HG03045 (cell line): ENCODE results near the gene DHTKD1.
"Not testable (repeated sequence)": the region's sequence is repeated elsewhere in the genome, so short reads cannot be mapped to it uniquely, and the experiment has no call there.

Experiments
- ATAC-seq: cut with Tn5 transposase; IDR thresholded peaks from one replicate; pipeline ENCODE4 v1.9.1; 2021; ENCODE audit warnings: mild to moderate bottlenecking, moderate library complexity; ENCODE audit not compliant: unreplicated experiment

DHTKD1 gene

DNA sequence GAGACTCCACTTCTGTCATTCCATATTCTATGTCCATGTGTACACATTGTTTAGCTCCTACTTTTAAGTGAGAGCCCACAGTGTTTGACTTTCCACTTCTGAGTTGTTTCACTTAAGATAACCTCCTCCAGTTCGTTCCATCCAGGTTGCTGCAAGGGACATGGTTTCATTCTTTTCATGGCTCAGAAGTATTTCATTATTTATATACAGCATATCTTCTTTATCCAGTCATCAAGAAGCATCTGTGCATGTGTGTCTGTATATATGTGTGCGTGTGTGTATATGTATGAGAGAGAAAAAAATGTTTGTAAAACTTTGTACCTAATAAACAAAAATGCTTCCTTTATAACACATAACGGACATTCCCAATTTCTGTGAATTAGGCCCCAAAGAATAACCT, 66.9 kb downstream of the DHTKD1 start:
- ATAC-seq, result no peak

DNA sequence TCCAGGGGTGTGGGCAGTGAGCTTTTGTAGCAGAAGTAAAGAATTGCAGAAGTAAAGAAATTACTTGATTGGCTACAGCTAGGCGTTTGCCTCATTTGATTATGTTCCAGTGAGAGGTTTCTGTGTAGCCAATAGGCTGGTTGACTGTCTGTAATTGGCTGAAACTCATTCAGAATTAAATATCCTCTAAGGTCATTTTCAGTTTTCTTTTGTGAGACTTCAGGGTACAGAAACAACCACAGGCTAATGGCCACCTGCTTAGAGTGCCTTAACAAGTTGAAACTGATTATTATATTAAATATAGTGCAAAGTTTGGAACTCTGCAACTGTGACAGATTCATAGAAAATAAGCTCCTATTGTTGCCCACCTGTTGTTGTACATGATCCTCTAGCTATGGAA, 71.3 kb downstream of the DHTKD1 start:
- ATAC-seq, result no peak

DNA sequence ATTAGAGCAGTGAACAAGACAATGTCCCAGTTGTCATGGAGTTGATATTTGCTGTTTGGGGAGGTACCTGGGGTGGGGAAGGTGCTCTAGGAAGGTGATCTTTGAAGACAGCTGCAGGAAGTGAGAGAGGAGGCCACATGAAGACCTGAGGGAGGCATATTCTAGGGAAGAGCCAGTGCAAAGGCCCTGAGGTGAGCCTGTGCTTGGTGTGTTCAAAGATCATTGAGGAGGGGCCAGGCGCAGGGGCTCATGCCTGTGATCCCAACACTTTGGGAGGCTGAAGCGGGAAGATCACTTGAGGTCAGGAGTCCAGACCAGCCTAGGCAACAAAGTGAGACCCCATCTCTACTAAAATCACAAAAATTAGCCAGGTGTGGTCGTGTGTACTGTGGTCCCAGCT, 75.8 kb downstream of the DHTKD1 start:
- no peak for ATAC-seq

DNA sequence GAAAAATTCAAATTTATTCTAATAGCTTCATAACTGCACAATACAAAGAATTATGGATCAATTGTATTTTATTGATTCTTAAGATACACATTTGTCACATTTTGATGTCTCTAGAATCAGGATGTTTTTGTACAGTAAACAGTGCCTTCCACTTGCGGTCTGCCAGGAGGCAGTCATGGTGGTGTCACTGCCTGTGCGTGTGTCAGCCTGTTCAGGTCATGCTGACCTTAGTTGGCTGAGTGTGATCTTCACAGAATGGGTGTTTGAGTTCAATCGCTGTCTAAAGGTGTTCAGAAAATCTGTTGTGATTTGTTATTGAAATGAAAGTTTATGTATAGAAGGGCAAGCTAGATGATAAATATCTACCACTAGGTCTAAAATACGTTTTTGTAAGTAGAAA, 81.4 kb downstream of the DHTKD1 start:
- ATAC-seq, result no peak

DNA sequence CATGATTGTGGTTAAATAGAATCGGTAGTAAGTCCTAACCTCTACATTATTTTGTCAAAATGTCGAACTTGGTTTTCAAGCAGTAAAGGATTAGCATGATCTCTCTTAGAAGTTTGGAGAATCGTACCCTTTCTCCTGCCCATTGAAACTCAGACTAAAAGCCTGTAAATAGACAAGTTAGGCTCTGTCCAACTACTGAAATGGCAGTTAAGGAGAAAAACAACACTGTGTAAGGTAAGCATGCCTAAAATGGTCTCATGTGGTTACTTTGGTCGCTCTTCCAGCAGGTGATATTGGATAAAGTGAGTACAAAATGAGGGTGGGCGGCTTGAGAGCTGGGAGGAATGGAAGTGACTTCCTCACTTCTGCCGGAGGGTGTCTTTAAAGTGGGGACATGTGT, 85.8 kb downstream of the DHTKD1 start:
- ATAC-seq, result no peak

DNA sequence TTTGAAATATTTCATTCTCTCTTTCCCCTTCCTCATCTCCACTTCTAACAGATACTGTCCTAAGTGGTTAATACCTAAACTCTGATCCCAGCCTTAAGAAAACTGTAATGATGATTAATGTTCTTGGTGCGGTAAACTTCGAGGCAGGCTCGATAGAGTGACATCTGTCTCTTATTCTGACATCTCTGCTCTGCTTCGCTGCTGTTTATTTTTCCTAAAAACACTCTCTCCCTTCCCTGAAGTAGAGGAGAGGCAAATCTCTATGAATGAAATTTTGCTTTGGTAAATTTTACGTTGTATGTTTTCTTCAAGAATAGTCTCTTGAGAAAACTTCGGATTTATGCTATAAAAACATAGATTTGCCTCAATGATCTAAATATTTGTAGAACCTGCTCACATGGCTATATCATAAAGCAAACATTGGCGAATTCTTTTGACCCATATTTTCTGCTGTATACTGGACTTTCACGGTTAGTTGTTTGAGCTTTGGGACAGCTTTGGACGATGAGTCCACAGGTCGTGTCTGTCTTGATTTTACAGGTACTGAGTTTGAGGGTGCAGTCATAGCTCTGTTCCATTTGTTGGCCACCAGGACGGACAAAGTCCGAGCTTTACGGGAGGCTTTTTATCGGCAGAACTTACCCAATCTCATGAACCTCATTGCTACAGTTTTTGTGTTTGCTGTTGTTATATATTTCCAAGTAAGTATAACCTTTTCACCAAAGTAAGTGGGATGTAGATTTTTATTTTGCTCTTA, 87.8 kb downstream of the DHTKD1 start:
- no peak for ATAC-seq

DNA sequence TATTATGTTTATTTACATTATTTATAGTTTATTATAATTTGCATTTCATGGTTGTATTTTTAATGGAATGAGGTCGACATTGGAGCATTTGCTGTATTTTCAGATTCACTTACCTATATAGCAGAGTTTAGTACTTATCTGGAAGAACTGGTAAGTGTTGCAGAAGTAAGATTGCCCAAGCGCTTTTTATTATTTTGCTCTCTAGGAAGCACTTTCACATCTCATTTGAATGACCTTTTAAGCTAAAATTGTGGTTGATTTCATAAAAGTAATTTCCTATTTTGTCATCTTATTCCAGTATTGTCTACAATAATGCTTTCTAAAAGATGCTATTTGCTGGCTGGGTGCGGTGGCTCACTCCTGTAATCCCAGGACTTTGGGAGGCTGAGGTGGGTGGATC, 89.4 kb downstream of the DHTKD1 start:
- ATAC-seq, result no peak

DNA sequence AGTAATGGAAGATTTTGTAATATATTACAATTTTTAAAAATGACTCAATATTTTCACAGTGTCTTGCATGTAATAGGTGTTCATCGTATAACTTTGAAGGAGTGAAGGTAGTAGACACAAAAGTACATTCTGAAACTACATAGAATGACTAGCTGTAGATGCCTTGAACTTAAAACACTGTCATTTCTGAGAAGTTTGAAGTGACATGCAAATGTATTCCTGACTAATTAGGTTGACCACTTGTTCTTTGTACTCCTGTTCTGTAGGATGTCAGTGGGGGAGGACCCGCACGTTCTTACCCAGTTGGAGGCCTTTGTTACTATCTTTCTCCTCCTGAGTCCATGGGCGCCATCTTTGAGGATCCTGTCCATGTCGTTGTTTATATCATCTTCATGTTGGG, 91.9 kb downstream of the DHTKD1 start:
- ATAC-seq, result no peak

DNA sequence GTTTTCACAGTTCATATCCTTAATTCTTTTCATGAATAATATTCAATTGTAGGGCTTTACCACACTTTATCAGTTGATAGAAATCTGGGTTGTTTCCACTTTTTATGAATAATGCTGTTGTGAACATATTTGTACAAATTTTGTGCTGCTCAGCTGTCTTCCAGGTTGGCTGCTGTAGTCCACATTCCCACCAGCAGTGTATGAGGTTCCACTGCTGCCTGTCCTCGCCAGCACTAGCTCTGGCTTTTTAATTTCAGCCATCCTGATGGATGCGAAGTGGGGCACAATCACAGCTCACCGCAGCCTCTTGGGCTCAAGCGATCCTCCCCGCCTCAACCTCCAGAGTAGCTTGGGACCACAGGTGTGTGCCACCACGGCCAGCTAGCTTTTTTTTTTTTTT, 94.2 kb downstream of the DHTKD1 start:
- no peak for ATAC-seq

DNA sequence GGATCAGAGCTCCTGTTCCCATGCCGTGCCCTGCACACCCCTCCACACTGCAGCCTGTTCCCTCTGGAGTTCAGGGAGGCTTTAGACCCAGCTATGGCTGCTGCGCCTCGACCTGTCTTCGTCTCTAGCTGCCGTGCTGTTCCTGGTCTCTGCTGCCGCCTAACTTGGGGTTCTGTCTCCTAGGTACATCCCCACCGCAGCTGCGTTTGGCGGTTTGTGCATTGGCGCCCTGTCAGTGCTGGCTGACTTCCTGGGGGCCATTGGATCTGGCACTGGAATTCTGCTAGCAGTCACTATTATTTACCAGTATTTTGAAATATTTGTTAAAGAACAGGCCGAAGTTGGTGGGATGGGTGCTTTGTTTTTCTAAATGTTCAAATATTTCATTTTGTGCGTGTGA, 95.3 kb downstream of the DHTKD1 start:
- ATAC-seq, result no peak

DNA sequence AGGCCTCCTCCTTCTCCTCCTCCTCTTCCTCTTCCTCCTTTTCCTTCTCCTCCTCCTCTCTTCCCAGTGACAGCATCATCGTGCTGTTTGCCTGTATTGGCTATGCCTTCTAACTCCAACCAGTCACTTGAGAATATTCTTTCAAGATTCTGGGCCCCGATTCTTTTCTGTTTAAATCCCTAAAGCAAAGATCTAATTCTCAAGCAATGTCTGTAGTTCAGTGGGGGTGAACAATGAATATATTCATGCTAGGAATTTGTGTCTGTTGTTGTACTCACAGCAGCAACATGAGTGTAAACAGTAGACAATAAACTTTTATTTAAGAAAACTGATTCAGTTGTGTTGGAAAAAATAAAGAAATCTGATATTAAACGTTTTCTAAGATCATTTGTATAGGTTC, 96.3 kb downstream of the DHTKD1 start:
- ATAC-seq, result no peak

DNA sequence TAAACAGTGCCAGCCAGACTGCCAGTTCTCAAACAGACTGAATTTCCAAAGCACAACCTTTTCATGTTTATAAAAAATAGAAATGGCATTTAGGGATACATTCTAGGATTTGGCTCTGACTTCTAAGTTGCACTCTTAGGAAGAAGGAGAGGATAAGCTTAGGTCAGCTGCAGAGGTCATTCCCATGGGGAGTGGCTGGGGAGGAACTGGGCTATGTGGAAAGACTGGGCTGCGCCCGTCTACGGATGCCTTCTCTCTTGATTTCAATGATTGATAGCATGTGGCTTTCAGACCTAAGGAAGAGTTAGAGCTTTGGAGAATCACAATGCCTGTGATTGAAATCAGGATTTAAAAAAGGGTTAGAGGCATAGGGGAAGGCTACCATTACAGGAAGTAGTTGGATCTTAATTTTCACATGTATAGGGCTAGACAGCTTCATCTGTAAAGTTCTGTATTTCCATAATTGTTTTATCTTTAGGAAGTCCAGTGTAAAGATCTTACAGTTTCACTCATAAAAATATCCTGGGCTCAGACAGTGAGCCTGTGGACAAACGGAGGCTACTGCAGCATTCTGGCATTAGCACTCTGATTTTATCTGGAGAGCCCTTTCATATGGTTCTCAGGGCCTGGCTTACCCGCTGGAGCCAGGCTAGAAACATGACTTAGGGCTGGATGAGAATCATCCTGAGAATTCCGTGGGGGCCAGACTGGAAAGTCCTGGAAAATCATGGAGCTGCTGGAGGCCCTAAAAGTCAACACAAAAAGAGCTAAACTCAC, 97.4 kb downstream of the DHTKD1 start:
- ATAC-seq, result no peak

DNA sequence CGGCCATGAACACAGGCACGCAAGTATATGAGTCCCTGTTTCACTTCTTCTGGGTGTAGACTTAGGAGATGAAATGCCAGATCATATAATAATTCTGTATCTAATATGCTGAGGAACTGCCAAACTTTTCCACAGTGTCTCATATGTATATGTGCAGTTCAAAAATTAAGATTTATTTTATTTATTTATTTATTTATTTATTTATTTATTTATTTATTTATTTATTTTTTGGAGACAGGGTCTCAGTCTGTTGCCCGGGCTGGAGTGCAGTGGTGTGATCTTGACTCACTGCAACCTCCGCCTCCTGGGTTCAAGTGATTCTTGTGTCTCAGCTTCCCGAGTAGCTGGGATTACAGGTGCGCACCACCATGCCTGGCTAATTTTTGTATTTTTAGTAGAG, 102.8 kb downstream of the DHTKD1 start:
- ATAC-seq, result not testable (repeated sequence)
